CD4-positive, alpha-beta T cell (primary cell): ENCODE results near the gene KCNMA1. TPM values are rescaled to one million over a fixed set of nuclear protein-coding genes. Genes with fewer than 3 reads are reported as not detected.

Experiments
- ATAC-seq: fragments of 200-7000 bp; cut with Tn5 transposase; one replicate; pipeline ENCODE4 v1.10.0; 2022; ENCODE audit warnings: mild to moderate bottlenecking; ENCODE audit not compliant: poor library complexity
- CTCF ChIA-PET: fragments of 350-600 bp; sonication (Branson Sonifier 250); formaldehyde crosslinking; loops from one replicate; lab custom pipeline; 2021; ENCODE audit warnings: antibody characterized with exemption, inconsistent platforms; lab: Charles Lee
- POLR2A ChIA-PET: fragments of 350-600 bp; sonication (Branson Sonifier 250); formaldehyde crosslinking; loops from one replicate; lab custom pipeline; 2021; ENCODE audit warnings: antibody characterized with exemption, inconsistent platforms; lab: Charles Lee
- DNase-seq, 14 experiments: peaks; one replicate each; pipeline ENCODE4 v3.0.0-alpha.2; 2013 to 2020; ENCODE audit warnings: mixed read lengths in 2 of 14
- H3K27ac ChIP-seq, 2 donors: one replicate each; pipeline versions ENCODE4 v1.5.1 to v1.7.0; 2013; ENCODE audit warnings: low read length in 2 of 2, low read depth in 1 of 2, mild to moderate bottlenecking in 1 of 2
- H3K27me3 ChIP-seq, 2 experiments: 1 replicate in 1 of 2; 2 replicates in 1 of 2; pipeline versions ENCODE4 v1.6.1 to v1.7.0; 2013; ENCODE audit warnings: low read length in 2 of 2, control low read depth in 1 of 2, mild to moderate bottlenecking in 1 of 2, moderate library complexity in 1 of 2; ENCODE audit not compliant: insufficient read depth in 2 of 2, control insufficient read depth in 1 of 2
- H3K36me3 ChIP-seq: one replicate; pipeline ENCODE4 v1.6.1; 2013; ENCODE audit warnings: low read length, control low read depth; ENCODE audit not compliant: insufficient read depth
- H3K4me1 ChIP-seq: one replicate; pipeline ENCODE4 v1.6.1; 2013; ENCODE audit warnings: low read length, control low read depth; ENCODE audit not compliant: insufficient read depth
- H3K4me3 ChIP-seq: one replicate; pipeline ENCODE4 v1.5.1; 2013; ENCODE audit warnings: mild to moderate bottlenecking, low read length, moderate library complexity
- H3K9me3 ChIP-seq, 2 experiments: 1 replicate in 1 of 2; 2 replicates in 1 of 2; pipeline versions ENCODE4 v1.6.1 to v1.7.0; 2013; ENCODE audit warnings: low read length in 2 of 2, mild to moderate bottlenecking in 2 of 2, control low read depth in 1 of 2, moderate library complexity in 1 of 2; ENCODE audit not compliant: control insufficient read depth in 1 of 2, insufficient read depth in 1 of 2
- H3K27ac Mint-ChIP-seq: one replicate; pipeline ENCODE4 v1.8.0; 2020; ENCODE audit warnings: mixed read lengths
- H3K27me3 Mint-ChIP-seq: one replicate; pipeline ENCODE4 v1.8.0; 2021; ENCODE audit warnings: mixed read lengths
- H3K36me3 Mint-ChIP-seq: one replicate; pipeline ENCODE4 v1.8.0; 2021; ENCODE audit warnings: low read depth, mixed read lengths
- H3K4me1 Mint-ChIP-seq: one replicate; pipeline ENCODE4 v1.8.0; 2021; ENCODE audit warnings: low read depth, mixed read lengths
- H3K4me3 Mint-ChIP-seq: one replicate; pipeline ENCODE4 v1.8.0; 2020; ENCODE audit warnings: mild to moderate bottlenecking, mixed read lengths
- H3K9me3 Mint-ChIP-seq: one replicate; pipeline ENCODE4 v1.8.0; 2020; ENCODE audit warnings: mixed read lengths
- intact Hi-C, 2 experiments: fragments of 100-400 bp; cut with DNase I in 1 of 2; cut with micrococcal nuclease in 1 of 2; formaldehyde crosslinking; loops; one replicate each; pipeline versions ENCODE4 v1.15.1 to v1.9.0; 2023 to 2025; cut with DNase I, micrococcal nuclease
- total RNA-seq, 174 experiments: library from RNA in 2 of 174; stranded (reverse) in 2 of 174; gene quantifications; one replicate each; pipeline ENCODE4 v1.2.3 and lab custom pipeline; 2021 to 2026
- TF ChIP-seq, protein P1 (sequence below): fragments of 200-600 bp; IDR thresholded peaks from one replicate; pipeline ENCODE4 v1.8.0; 2022; ENCODE audit warnings: antibody characterized with exemption, mild to moderate bottlenecking

KCNMA1 gene
- total RNA-seq, 2 experiments from 2014 or later = not detected

- H3K27ac Mint-ChIP-seq = no peak overlapping the region
- Histone ChIP-seq H3K9me3 (peaks cover 0 to 12% of the 10 kb centered on the region in 2 experiments), H3K27me3 (no peaks in the 10 kb centered on the region), H3K27ac (no peak overlapping the region), H3K4me3 (no peak overlapping the region), H3K4me1 (no peaks in the 10 kb centered on the region), H3K36me3 (no peaks in the 10 kb centered on the region)
- H3K9me3 Mint-ChIP-seq = no peaks in the 10 kb centered on the region
- peaks cover 5% of the 10 kb centered on the region for H3K27me3 Mint-ChIP-seq
- H3K4me3 Mint-ChIP-seq = no peak overlapping the region
- no peaks in the 10 kb centered on the region for H3K4me1 Mint-ChIP-seq
- POLR2A ChIA-PET = no interaction called here
- CTCF ChIA-PET = no interaction called here
- H3K36me3 Mint-ChIP-seq = no peaks in the 10 kb centered on the region
- TF ChIP-seq, protein P1, sequence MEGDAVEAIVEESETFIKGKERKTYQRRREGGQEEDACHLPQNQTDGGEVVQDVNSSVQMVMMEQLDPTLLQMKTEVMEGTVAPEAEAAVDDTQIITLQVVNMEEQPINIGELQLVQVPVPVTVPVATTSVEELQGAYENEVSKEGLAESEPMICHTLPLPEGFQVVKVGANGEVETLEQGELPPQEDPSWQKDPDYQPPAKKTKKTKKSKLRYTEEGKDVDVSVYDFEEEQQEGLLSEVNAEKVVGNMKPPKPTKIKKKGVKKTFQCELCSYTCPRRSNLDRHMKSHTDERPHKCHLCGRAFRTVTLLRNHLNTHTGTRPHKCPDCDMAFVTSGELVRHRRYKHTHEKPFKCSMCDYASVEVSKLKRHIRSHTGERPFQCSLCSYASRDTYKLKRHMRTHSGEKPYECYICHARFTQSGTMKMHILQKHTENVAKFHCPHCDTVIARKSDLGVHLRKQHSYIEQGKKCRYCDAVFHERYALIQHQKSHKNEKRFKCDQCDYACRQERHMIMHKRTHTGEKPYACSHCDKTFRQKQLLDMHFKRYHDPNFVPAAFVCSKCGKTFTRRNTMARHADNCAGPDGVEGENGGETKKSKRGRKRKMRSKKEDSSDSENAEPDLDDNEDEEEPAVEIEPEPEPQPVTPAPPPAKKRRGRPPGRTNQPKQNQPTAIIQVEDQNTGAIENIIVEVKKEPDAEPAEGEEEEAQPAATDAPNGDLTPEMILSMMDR = no peak
- ATAC-seq (no peak), DNase-seq (no peak)
- intact Hi-C loops = no loop called here
These were observed 276.2 kb downstream of the KCNMA1 start for GRCh38 chr10:77361426-77361825.

GRCh38 chr10:77360835-77361234 lies 276.8 kb downstream of the KCNMA1 start:
- ATAC-seq = no peak
- intact Hi-C loops = no loop called here
- DNase-seq = no peak
- no peaks in the 10 kb centered on the region for H3K36me3 ChIP-seq
- H3K9me3 ChIP-seq = peaks cover 0 to 12% of the 10 kb centered on the region in 2 experiments
- no peaks in the 10 kb centered on the region for H3K27me3 ChIP-seq
- CTCF ChIA-PET = no interaction called here
- peaks cover 5% of the 10 kb centered on the region for H3K27me3 Mint-ChIP-seq
- no peaks in the 10 kb centered on the region for H3K4me1 ChIP-seq
- H3K36me3 Mint-ChIP-seq = no peaks in the 10 kb centered on the region
- H3K4me3 ChIP-seq = no peak overlapping the region
- H3K27ac ChIP-seq = no peak overlapping the region
- no peaks in the 10 kb centered on the region for H3K4me1 Mint-ChIP-seq
- POLR2A ChIA-PET = no interaction called here
- H3K4me3 Mint-ChIP-seq = no peak overlapping the region
- no peak overlapping the region for H3K27ac Mint-ChIP-seq
- no peaks in the 10 kb centered on the region for H3K9me3 Mint-ChIP-seq
- TF ChIP-seq, protein P1 = no peak

GRCh38 chr10:77359950-77360520 lies 277.6 kb downstream of the KCNMA1 start:
- peaks cover 5% of the 10 kb centered on the region for H3K27me3 Mint-ChIP-seq
- Histone ChIP-seq H3K36me3 (no peaks in the 10 kb centered on the region), H3K27ac (no peak overlapping the region), H3K27me3 (no peaks in the 10 kb centered on the region), H3K4me1 (no peaks in the 10 kb centered on the region), H3K4me3 (no peak overlapping the region), H3K9me3 (peaks cover 0 to 12% of the 10 kb centered on the region in 2 experiments)
- POLR2A ChIA-PET = no interaction called here
- ATAC-seq (no peak), DNase-seq (no peak)
- TF ChIP-seq, protein P1 = no peak
- no peak overlapping the region for H3K4me3 Mint-ChIP-seq
- intact Hi-C loops = no loop called here
- CTCF ChIA-PET = no interaction called here
- H3K36me3 Mint-ChIP-seq = no peaks in the 10 kb centered on the region
- H3K4me1 Mint-ChIP-seq = no peaks in the 10 kb centered on the region
- H3K27ac Mint-ChIP-seq = no peak overlapping the region
- no peaks in the 10 kb centered on the region for H3K9me3 Mint-ChIP-seq
